SK-N-SH treated with all-trans-retinoic acid at 6 μM for 48 hours (cell line): ENCODE results near the gene ACIN1.

ENCODE experiments used
- ATAC-seq: fragments of 200-7000 bp; cut with Tn5 transposase; 3 replicates; pipeline ENCODE4 v1.9.1; 2020; ENCODE audit warnings: mild to moderate bottlenecking, moderate library complexity
- ARNTL ChIP-seq: fragments of 450-650 bp; formaldehyde crosslinking; IDR thresholded peaks from 2 replicates; pipeline ENCODE4 v1.5.0; 2020; ENCODE audit warnings: low read depth, mild to moderate bottlenecking, moderate library complexity, borderline replicate concordance
- BACH2 ChIP-seq: fragments of 250-450 bp; sonication (Bioruptor Pico); IDR thresholded peaks from 2 replicates; pipeline ENCODE4 v1.9.0; 2021; ENCODE audit warnings: mild to moderate bottlenecking, borderline replicate concordance
- CREB5 ChIP-seq: fragments of 250-450 bp; sonication (Bioruptor Pico); IDR thresholded peaks from 2 replicates; pipeline ENCODE4 v1.5.1; 2020; ENCODE audit warnings: low read depth, mild to moderate bottlenecking, moderate library complexity
- CSDC2 ChIP-seq: fragments of 250-450 bp; sonication (Bioruptor Pico); IDR thresholded peaks from 2 replicates; pipeline ENCODE4 v1.5.0; 2020; ENCODE audit warnings: mild to moderate bottlenecking, moderate library complexity
- ESRRG ChIP-seq: fragments of 250-450 bp; sonication (Bioruptor Pico); IDR thresholded peaks from 2 replicates; pipeline ENCODE4 v1.6.1; 2021; ENCODE audit warnings: mild to moderate bottlenecking
- GLIS3 ChIP-seq: fragments of 250-450 bp; sonication (Bioruptor Pico); IDR thresholded peaks from 2 replicates; pipeline ENCODE4 v1.5.0; 2020; ENCODE audit warnings: mild to moderate bottlenecking, moderate library complexity
- ISL1 ChIP-seq: fragments of 250-450 bp; sonication (Bioruptor Pico); IDR thresholded peaks from 2 replicates; pipeline ENCODE4 v2.1.2; 2022; ENCODE audit warnings: mild to moderate bottlenecking, moderate library complexity
- OSR1 ChIP-seq: fragments of 250-450 bp; sonication (Bioruptor Pico); IDR thresholded peaks from 2 replicates; pipeline ENCODE4 v1.8.0; 2022; ENCODE audit warnings: moderate library complexity, mild to moderate bottlenecking, inconsistent platforms
- POU6F1 ChIP-seq: fragments of 250-450 bp; sonication (Bioruptor Pico); IDR thresholded peaks from 2 replicates; pipeline ENCODE4 v1.8.0; 2021; ENCODE audit warnings: low read depth, mild to moderate bottlenecking, moderate library complexity, borderline replicate concordance
- PPARA ChIP-seq: fragments of 250-450 bp; sonication (Bioruptor Pico); IDR thresholded peaks from 2 replicates; pipeline ENCODE4 v1.5.0; 2020; ENCODE audit warnings: mild to moderate bottlenecking, borderline replicate concordance
- SNAI2 ChIP-seq: fragments of 250-450 bp; sonication (Bioruptor Pico); IDR thresholded peaks from 2 replicates; pipeline ENCODE4 v1.5.0; 2020; ENCODE audit warnings: mild to moderate bottlenecking, moderate library complexity
- TCF4 ChIP-seq: fragments of 250-450 bp; sonication (Bioruptor Pico); IDR thresholded peaks from 2 replicates; pipeline ENCODE4 v1.8.0; 2021; ENCODE audit warnings: mild to moderate bottlenecking, moderate library complexity, borderline replicate concordance
- TOX ChIP-seq: fragments of 250-450 bp; sonication (Bioruptor Pico); IDR thresholded peaks from 2 replicates; pipeline ENCODE4 v1.8.0; 2021; ENCODE audit warnings: mild to moderate bottlenecking, moderate library complexity, borderline replicate concordance
- ZC3H10 ChIP-seq: fragments of 250-450 bp; sonication (Bioruptor Pico); IDR thresholded peaks from 2 replicates; pipeline ENCODE4 v1.5.1; 2021; ENCODE audit warnings: mild to moderate bottlenecking, moderate library complexity
- ZNF565 ChIP-seq: fragments of 450-650 bp; formaldehyde crosslinking; conservative IDR thresholded peaks from 2 replicates; pipeline ENCODE4 v1.5.0; 2020; ENCODE audit warnings: low read depth, mild to moderate bottlenecking, moderate library complexity
- ZNF70 ChIP-seq: fragments of 450-650 bp; formaldehyde crosslinking; IDR thresholded peaks from 2 replicates; pipeline ENCODE4 v1.5.0; 2020; ENCODE audit warnings: mild to moderate bottlenecking, moderate library complexity
- ZNF8 ChIP-seq: fragments of 450-650 bp; formaldehyde crosslinking; IDR thresholded peaks from 2 replicates; pipeline ENCODE4 v1.5.0; 2020; ENCODE audit warnings: mild to moderate bottlenecking, moderate library complexity
- TF ChIP-seq, protein P1 (sequence below): fragments of 250-450 bp; sonication (Bioruptor Pico); IDR thresholded peaks from 2 replicates; pipeline ENCODE4 v1.5.0; 2020; ENCODE audit warnings: mild to moderate bottlenecking, moderate library complexity
- TF ChIP-seq, protein P2 (sequence below): fragments of 250-450 bp; sonication (Bioruptor Pico); IDR thresholded peaks from 2 replicates; pipeline ENCODE4 v1.8.0; 2020; ENCODE audit warnings: mild to moderate bottlenecking, moderate library complexity, borderline replicate concordance
- TF ChIP-seq, protein P3 (sequence below): fragments of 250-450 bp; sonication (Bioruptor Pico); IDR thresholded peaks from 2 replicates; pipeline ENCODE4 v1.5.1; 2021; ENCODE audit warnings: mild to moderate bottlenecking, moderate library complexity

ACIN1 gene

GRCh38 chr14:23131482-23131881, 36.5 kb upstream of the ACIN1 start:
- ATAC-seq = no peak
- TF ChIP-seq ARNTL (CRISPR knock-in tag) (no peak), ZNF8 (CRISPR knock-in tag) (no peak), ZNF70 (no peak), ZNF565 (CRISPR knock-in tag) (no peak), PPARA (no peak)

DNA sequence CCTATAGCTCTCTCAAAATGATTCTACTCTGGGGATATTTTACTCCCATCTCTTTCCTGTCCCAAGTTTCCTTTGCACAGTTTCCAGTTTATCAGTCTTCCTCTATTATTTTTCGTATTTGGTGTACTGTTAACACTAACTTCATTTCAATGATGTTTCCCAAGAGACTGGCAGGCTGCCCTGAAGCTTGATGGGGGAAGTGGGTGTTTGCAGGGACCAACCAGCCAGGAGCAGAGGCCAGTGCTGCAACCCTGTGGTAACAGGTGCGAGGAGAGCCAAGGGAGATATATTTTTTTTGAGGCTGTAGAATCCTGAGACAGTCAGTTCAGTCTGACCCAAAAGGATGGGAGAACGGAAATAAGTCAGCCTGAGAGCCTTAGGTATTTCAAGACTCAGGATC, 35.9 kb upstream of the ACIN1 start:
- no peak for ATAC-seq
- no peak for TF ChIP-seq OSR1 (CRISPR knock-in tag)
- TF ChIP-seq CSDC2 (CRISPR knock-in tag) = no peak
- TF ChIP-seq, all 23 proteins: peak for 0

DNA sequence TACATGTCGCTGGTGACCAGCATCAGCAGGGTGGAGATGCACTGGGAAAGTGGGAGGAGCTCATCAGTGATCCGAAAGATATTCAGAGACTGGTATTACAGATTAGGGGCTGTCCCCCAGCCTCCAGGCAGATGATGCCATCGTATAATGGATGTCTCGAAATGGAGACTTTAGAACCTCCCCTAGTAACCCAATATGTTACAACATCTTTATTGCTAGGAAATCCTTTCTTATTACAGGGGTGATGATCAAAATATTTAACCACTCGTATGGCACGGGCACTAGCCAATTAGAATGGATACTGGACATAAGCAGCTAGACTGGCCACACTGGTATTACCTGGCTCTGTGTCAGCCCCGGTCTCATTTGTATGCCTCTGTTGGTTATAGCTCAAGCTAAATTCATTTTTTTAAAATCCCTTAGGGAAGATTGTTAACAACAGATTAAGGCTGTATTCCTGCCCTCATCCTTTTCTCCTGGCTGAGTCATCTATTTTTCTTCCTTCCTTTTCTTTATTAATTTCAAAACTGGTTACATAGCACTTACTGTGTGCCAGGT, 34.9 kb upstream of the ACIN1 start:
- ATAC-seq = no peak
- TF ChIP-seq GLIS3 (CRISPR knock-in tag) = no peak
- no peak for TF ChIP-seq ZC3H10

DNA sequence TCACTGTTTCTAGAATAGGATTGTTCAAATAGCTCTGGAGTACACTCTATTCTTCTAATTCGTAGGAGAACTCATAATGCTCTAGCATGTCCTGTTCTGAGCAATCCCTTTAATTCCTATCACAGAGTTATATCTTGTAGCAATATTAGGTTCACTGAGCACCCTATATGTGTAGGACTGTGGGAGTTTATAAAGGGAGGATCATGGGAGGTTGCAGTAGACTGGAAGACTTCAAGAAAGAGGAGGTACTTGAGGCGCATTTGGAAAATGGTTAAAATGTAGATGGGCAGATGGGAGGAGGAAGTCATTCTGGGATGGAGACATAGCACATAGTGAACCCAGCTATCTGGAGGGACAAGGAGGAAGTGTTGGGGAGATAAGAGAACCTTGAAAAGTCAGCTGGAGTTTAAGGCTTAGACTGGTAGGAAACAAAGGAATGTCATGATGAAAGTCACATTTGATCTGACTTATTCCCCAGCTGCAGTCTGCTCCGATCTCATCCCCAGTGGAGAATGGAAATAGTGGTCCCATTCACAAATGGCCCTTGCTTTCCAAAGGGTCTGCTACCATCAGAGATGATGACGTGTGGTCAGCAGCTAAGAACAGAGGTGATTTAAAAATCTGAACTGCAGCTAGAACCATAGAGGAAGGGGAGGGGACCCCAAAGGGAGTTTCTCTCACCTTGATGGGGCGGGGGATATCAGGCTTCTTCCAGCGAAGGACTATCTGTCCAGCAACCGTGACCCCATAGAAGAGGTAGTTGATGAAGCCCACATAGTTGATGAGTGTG, 34.2 kb upstream of the ACIN1 start:
- no peak for ATAC-seq
- TF ChIP-seq POU6F1 = no peak
- TF ChIP-seq GLIS3 (CRISPR knock-in tag) = no peak
- no peak for TF ChIP-seq ESRRG (CRISPR knock-in tag)
- TF ChIP-seq CSDC2 (CRISPR knock-in tag) = no peak
- TF ChIP-seq, protein P1, sequence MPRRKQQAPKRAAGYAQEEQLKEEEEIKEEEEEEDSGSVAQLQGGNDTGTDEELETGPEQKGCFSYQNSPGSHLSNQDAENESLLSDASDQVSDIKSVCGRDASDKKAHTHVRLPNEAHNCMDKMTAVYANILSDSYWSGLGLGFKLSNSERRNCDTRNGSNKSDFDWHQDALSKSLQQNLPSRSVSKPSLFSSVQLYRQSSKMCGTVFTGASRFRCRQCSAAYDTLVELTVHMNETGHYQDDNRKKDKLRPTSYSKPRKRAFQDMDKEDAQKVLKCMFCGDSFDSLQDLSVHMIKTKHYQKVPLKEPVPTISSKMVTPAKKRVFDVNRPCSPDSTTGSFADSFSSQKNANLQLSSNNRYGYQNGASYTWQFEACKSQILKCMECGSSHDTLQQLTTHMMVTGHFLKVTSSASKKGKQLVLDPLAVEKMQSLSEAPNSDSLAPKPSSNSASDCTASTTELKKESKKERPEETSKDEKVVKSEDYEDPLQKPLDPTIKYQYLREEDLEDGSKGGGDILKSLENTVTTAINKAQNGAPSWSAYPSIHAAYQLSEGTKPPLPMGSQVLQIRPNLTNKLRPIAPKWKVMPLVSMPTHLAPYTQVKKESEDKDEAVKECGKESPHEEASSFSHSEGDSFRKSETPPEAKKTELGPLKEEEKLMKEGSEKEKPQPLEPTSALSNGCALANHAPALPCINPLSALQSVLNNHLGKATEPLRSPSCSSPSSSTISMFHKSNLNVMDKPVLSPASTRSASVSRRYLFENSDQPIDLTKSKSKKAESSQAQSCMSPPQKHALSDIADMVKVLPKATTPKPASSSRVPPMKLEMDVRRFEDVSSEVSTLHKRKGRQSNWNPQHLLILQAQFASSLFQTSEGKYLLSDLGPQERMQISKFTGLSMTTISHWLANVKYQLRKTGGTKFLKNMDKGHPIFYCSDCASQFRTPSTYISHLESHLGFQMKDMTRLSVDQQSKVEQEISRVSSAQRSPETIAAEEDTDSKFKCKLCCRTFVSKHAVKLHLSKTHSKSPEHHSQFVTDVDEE = no peak
- TF ChIP-seq TCF4 (CRISPR knock-in tag) = no peak
- no peak for TF ChIP-seq ZNF8 (CRISPR knock-in tag)
- TF ChIP-seq ARNTL (CRISPR knock-in tag) = no peak
- no peak for TF ChIP-seq ZC3H10
- TF ChIP-seq BACH2 (CRISPR knock-in tag) = no peak
- TF ChIP-seq ZNF565 (CRISPR knock-in tag) = no peak
- TF ChIP-seq, all 23 proteins: peak for 0

DNA sequence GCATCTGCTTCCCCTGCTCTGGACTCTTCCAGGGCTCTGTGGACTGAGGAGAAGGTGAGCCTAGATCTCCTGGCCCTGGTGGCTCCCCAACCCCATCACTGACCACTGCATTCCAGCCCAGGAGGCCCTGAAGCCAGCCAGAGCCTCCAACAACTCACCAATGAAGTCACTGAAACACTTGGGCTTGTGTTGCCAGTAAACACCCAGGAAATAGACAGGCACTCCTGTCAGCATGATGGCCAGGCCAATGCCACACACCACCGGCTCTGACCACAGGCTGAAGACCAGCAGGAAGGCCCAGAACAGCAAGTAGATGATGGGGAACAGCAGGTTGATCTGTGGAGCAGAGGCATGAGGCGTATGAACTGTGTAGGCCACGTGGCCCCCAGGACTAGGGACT, 32.9 kb upstream of the ACIN1 start:
- no peak for ATAC-seq
- TF ChIP-seq, protein P2, sequence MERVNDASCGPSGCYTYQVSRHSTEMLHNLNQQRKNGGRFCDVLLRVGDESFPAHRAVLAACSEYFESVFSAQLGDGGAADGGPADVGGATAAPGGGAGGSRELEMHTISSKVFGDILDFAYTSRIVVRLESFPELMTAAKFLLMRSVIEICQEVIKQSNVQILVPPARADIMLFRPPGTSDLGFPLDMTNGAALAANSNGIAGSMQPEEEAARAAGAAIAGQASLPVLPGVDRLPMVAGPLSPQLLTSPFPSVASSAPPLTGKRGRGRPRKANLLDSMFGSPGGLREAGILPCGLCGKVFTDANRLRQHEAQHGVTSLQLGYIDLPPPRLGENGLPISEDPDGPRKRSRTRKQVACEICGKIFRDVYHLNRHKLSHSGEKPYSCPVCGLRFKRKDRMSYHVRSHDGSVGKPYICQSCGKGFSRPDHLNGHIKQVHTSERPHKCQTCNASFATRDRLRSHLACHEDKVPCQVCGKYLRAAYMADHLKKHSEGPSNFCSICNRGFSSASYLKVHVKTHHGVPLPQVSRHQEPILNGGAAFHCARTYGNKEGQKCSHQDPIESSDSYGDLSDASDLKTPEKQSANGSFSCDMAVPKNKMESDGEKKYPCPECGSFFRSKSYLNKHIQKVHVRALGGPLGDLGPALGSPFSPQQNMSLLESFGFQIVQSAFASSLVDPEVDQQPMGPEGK (CRISPR knock-in tag) = no peak
- TF ChIP-seq ZNF565 (CRISPR knock-in tag) (no peak), BACH2 (CRISPR knock-in tag) (no peak), ISL1 (CRISPR knock-in tag) (no peak), CREB5 (CRISPR knock-in tag) (no peak), SNAI2 (no peak), TCF4 (CRISPR knock-in tag) (no peak), ARNTL (CRISPR knock-in tag) (no peak), ZC3H10 (no peak), ZNF70 (no peak), TOX (CRISPR knock-in tag) (no peak), ESRRG (CRISPR knock-in tag) (no peak), OSR1 (CRISPR knock-in tag) (no peak)
- TF ChIP-seq, protein P3, sequence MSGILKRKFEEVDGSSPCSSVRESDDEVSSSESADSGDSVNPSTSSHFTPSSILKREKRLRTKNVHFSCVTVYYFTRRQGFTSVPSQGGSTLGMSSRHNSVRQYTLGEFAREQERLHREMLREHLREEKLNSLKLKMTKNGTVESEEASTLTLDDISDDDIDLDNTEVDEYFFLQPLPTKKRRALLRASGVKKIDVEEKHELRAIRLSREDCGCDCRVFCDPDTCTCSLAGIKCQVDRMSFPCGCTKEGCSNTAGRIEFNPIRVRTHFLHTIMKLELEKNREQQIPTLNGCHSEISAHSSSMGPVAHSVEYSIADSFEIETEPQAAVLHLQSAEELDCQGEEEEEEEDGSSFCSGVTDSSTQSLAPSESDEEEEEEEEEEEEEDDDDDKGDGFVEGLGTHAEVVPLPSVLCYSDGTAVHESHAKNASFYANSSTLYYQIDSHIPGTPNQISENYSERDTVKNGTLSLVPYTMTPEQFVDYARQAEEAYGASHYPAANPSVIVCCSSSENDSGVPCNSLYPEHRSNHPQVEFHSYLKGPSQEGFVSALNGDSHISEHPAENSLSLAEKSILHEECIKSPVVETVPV = no peak
- TF ChIP-seq, protein P1 = no peak
